HG03135 (cell line): Measurements from ENCODE around the gene CAMK1G.

ENCODE experiments used
- ATAC-seq: cut with Tn5 transposase; IDR thresholded peaks from one replicate; pipeline ENCODE4 v1.9.1; 2021; ENCODE audit warnings: mild to moderate bottlenecking, moderate library complexity; ENCODE audit not compliant: unreplicated experiment

The CAMK1G gene

GRCh38 chr1:209564849-209565248 lies 18.7 kb upstream of the CAMK1G start:
- no peak for ATAC-seq

DNA sequence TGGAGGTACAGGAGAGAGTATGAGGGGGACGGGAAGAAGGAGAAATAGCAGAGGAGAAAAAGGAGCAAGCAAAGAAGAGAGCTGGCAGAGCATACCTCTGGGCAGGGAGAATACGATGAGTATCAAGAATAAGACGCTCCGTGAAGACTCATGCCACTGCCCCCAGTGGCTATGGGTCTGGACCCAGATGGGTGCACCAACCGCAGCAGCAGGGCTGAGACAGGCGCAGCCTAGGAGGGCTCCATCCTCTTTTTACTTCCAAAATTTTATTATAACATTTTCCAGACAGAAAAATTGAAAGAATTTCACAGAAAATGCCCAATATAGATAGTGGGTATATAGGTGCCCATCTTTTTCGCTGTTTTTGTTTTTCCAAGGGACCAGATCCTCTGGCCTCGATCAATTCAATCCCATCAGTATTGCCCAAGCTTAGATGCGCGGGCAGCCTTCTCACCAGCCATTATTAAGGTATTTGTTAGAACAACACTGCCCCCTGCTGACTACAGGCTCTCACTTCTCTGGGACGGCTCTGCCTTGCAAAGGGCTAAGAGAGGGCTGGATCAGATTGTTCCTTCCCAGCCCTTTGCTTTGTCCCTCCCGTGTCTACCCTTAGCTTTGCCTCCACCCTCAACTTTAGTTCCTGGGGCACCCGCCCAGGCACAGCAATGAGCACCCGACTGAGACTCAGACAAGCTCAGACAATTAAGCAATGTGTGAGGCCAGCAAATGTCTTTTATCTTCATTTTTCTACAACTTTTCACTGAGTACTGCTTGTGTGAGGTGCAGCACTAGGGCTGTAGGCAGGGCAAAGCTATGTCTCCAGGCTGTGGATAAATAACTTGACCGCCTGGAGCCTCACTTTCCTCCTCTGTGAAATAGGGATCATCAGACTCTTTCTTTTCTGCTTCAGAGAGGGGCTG lies 17.5 kb upstream of the CAMK1G start:
- ATAC-seq: peak; percentile 80

DNA sequence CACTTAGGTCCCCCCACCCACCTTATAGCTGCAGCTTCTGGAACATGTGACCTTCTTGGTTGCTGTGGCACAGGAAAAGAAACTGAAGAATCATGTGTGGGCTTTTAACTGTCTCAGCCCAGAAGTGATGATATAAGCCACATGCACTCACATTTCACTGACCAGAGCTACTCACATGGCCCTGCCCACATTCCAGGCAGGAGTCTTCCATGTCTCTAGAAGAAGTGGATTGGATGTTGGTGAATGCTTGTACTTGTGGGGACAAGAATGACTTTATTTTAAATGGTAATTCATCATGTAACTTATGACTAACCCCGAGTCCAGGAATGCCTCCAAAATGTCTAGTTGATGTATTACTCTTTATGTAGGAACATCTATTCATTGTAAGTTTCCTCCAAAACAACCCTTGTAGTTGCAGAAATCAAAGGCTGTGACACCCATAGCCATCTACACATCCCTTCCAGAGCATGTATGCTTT lies 15.8 kb upstream of the CAMK1G start:
- ATAC-seq: no peak

- no peak for ATAC-seq
These were observed 13.9 kb upstream of the CAMK1G start for GRCh38 chr1:209569455-209570207.

DNA sequence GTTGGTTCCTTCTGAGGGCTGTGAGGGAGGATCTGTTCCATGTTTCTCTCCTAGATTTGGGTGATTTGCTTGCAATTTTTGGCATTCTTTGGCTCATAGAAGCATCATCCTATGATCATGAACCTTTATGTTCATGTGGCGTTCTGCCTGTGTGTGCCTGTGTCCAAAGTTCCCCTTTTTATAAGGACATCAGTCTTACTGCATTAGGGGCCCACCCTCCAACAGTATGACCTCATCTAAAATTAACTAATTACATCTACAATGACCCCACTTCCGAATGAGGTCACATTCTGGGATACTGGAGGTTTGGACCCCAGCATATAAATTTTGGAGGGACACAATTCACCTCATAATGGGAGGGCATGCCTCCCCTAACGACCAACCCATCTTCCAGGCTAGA lies 12.8 kb upstream of the CAMK1G start:
- no peak for ATAC-seq

DNA sequence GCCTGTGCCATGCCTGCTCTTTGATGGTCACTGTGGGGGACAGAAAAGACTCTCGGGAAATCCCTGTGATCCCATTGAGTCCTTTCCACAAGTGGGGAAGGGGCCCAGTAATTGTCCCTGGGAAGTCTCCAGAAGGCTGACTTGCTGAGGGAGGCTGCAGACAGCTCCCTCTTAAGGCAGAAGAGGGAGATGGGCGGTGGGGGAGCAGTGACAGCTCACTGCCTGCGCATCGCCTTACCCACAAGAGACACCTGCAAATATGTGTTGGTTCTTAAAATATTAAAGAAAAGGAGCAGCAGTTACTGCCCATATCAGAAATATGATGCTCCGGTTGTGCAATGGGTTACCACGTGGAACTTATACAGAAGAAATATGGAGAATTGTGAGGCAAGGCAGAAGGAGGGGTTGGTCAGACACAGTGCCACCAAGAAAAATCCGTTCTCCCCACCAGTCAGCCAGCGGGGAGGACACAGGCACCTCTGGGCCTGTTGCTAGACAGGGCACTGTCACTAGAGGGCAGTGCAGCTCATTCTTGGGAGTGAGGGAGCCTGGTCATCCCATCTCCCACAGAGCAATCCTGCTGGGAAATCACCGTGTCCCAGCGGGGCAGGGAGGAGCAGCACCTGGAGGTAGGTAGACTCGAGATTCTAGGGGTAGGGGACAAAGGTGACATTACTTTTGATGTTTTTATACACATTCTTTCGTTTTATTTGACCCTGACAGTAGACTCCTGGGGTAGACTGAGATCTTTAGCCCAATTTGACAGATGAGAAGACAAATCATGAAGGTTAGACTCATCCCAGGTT lies 6.9 kb upstream of the CAMK1G start:
- ATAC-seq: peak; percentile 71

DNA sequence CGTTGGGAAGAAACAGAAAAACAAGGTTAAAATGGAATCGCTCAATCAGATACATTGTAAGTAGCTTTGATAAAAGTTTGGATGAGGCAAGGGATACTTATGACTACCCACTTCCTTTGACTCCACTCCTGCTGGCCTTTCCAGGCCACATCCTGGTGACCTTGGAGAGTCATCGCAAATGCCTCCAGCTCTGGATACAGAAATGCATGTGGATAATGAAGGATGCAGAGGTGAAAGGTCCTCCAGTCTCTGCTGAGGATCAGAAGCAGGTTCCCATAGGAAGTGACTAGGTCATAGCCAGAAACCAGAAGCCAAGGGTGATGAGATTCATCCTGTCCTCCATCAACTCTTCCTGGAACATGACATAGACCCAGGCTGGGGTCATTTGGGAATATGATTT lies 6.2 kb upstream of the CAMK1G start:
- ATAC-seq: no peak

GRCh38 chr1:209580577-209580976 lies 2.9 kb upstream of the CAMK1G start:
- no peak for ATAC-seq

- ATAC-seq: no peak
These were observed 738 bp downstream of the CAMK1G start for GRCh38 chr1:209584231-209584672.

- ATAC-seq: no peak
These were observed 1.7 kb downstream of the CAMK1G start for GRCh38 chr1:209585197-209585596.

GRCh38 chr1:209585672-209586071 lies 2.2 kb downstream of the CAMK1G start:
- no peak for ATAC-seq

GRCh38 chr1:209586221-209586740 lies 2.8 kb downstream of the CAMK1G start:
- ATAC-seq: no peak

DNA sequence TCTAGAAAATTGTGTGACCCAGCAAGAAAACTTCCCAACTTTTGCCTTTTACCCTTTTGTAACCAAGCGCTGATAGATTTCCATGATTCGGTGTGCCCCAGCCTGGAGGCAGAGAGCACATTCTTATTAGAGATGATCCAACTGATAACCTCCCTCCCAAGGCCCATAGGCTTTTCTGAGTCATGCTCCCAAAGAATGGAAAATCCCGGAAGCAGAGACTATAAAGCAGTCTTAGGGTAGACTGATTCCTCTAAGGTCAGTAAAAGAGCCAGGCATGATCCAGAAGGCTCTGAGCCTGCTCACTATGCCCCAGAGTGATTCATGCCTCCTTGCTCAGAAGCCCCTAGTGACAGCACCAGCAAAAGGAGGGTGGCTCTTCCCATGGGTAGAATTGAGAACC lies 4.3 kb downstream of the CAMK1G start:
- ATAC-seq: no peak

GRCh38 chr1:209589440-209589839 lies 5.9 kb downstream of the CAMK1G start:
- no peak for ATAC-seq

DNA sequence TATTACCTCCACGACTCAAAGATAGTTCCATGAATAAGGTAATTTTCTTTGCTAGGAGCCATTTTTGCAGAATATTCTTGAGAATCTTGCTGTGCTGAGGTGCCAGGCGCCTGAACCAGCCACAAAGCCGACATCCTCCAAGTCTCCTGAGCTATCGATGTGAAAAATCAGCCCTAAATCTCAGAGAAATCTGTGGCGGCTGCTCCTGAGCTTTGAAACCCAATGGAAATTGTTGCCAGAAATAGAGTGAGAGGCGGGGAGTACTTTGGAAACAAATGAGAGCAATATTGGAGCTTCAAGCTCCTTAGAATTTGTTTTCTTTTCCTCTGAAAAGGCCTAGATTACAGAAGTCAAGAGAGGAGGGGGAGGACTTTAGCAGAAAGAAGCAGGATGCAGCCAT lies 6.3 kb downstream of the CAMK1G start:
- no peak for ATAC-seq

GRCh38 chr1:209590405-209590804 lies 6.9 kb downstream of the CAMK1G start:
- no peak for ATAC-seq

DNA sequence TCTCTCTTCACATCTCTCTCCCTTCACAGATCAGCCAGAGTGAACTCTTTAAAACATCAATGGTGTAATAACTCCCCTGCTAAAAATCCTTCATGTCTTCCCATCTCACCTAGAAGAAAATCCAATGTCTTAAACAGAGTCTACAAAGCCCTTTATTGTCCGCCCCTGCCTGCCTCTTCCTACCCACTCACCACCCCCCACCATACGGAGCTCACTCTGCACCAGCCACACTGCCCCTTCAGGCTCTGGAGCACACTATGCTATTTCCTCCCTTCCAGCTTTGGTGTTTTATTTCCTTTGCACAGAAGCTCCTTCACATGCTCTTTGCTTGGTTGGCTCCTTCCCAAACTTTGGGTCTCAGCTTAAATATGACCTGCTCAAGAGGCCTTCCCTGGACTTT lies 10.2 kb downstream of the CAMK1G start:
- ATAC-seq: no peak

- ATAC-seq: no peak
These were observed 10.9 kb downstream of the CAMK1G start for GRCh38 chr1:209594440-209594839.

DNA sequence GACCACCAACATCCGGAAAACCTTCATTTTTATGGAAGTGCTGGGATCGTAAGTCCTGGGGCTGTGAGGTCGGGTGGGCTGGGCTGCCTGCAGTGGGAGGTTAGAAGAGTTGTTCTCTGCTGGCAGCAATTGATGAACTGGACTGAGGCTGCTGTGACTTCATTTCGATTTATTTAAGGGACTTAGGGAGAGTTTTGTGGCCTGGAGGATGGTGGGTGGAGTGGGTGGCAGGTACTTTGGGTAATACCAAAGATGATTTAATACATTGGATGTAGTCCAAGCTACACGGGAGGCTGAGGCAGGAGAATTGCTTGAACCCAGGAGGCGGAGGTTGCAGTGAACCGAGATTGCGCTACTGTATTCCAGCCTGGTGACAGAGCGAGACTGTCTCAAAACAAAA lies 11.5 kb downstream of the CAMK1G start:
- no peak for ATAC-seq

GRCh38 chr1:209595599-209596285 lies 12.2 kb downstream of the CAMK1G start:
- no peak for ATAC-seq
